Measurements from ENCODE around the gene CCM2.

The CCM2 gene

GRCh38 chr7:45070254-45070642, 70.2 kb downstream of the CCM2 start:
- H3K4me1 ChIP-seq (ENCODE audit: insufficient read depth, poor library complexity, severe bottlenecking): no peaks in the 10 kb centered on the region
- H3K36me3 ChIP-seq (ENCODE audit: low read depth): peaks cover 47% of the 10 kb centered on the region
- H3K27me3 ChIP-seq (ENCODE audit: insufficient read depth, poor library complexity, severe bottlenecking): no peaks in the 10 kb centered on the region
- no peaks in the 10 kb centered on the region for H3K9me3 ChIP-seq (ENCODE audit: severe bottlenecking)
- TF ChIP-seq, protein P1, sequence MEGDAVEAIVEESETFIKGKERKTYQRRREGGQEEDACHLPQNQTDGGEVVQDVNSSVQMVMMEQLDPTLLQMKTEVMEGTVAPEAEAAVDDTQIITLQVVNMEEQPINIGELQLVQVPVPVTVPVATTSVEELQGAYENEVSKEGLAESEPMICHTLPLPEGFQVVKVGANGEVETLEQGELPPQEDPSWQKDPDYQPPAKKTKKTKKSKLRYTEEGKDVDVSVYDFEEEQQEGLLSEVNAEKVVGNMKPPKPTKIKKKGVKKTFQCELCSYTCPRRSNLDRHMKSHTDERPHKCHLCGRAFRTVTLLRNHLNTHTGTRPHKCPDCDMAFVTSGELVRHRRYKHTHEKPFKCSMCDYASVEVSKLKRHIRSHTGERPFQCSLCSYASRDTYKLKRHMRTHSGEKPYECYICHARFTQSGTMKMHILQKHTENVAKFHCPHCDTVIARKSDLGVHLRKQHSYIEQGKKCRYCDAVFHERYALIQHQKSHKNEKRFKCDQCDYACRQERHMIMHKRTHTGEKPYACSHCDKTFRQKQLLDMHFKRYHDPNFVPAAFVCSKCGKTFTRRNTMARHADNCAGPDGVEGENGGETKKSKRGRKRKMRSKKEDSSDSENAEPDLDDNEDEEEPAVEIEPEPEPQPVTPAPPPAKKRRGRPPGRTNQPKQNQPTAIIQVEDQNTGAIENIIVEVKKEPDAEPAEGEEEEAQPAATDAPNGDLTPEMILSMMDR (IDR thresholded peaks at IDR 0.05; ENCODE audit: poor library complexity, severe bottlenecking): no peak
- ATAC-seq (ENCODE audit: low read depth): no peak
- H3K27ac ChIP-seq (ENCODE audit: poor library complexity, severe bottlenecking): no peak overlapping the region
- DNase-seq (ENCODE audit: low spot score): no peak
- H3K4me3 ChIP-seq (ENCODE audit: severe bottlenecking): no peak overlapping the region

DNA sequence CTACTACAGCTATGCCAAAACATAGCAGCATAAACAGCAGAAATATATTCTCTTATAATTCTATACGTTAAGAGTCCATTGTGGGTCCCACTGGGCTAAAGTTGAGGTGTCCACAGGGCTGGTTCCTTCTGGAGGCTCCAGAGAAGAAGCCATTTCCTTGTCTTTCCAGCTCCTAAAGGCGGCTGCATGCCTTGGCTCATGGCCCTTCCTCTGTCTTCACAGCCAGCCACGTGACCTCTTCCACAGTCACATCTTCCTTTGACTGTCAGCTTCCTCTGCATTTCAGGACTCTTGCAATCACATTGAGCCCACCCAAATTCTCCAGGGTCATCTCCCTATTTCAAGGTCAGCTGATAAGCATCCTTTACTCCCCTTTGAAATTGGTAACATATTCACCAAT, 71.5 kb downstream of the CCM2 start:
- no peak for DNase-seq (ENCODE audit: low spot score)
- Histone ChIP-seq H3K36me3 (ENCODE audit: low read depth) (peaks cover 41% of the 10 kb centered on the region), H3K27ac (ENCODE audit: poor library complexity, severe bottlenecking) (no peak overlapping the region), H3K4me1 (ENCODE audit: insufficient read depth, poor library complexity, severe bottlenecking) (no peaks in the 10 kb centered on the region), H3K27me3 (ENCODE audit: insufficient read depth, poor library complexity, severe bottlenecking) (no peaks in the 10 kb centered on the region), H3K4me3 (ENCODE audit: severe bottlenecking) (no peak overlapping the region), H3K9me3 (ENCODE audit: severe bottlenecking) (no peaks in the 10 kb centered on the region)
- TF ChIP-seq, protein P1 (IDR thresholded peaks at IDR 0.05; ENCODE audit: poor library complexity, severe bottlenecking): no peak
- ATAC-seq (ENCODE audit: low read depth): no peak

DNA sequence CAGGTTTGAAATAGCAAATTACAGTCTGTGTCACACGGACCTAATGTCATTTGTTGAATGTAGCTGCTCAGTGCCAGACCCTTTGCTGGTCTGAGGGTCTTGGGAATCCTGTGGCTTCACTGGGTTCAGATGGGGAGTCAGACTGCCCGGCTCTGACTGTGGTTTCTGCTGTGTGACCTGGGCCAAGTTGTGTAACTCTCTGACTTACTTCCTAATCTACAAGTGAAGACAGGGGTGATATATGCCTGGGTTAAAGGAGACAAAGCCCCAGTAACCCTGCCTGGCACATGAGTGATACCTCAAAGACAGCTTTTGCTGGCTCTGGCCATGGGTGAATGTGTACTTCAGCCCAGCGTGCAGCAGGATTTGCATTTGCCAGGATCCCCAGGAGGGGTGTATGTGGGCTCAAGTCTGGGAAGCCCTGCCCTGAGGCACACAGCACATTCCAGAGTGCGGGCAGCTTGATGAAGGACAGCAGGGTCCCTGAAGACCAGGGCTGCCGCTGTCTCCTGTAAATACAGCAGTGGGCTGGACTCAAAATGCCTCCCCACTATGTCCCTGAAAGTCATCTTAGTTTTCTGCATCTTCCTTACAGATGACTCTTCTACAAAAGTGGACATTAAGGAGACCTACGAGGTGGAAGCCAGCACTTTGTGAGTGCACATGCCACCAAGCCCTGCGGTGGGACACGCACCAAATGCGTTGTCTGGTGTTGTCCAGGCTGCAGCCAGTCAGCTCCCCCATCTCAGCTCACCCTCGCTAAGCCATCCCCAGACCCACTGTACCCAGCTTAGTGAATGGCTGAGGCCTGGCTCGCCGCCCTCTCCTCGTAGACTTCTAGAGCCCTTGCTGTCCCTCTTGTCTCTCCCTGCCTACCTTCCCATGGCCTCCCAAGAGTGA, 72.4 kb downstream of the CCM2 start:
- TF ChIP-seq, protein P1 (IDR thresholded peaks at IDR 0.05; ENCODE audit: poor library complexity, severe bottlenecking): no peak
- H3K27me3 ChIP-seq (ENCODE audit: insufficient read depth, poor library complexity, severe bottlenecking): no peaks in the 10 kb centered on the region
- no peaks in the 10 kb centered on the region for H3K9me3 ChIP-seq (ENCODE audit: severe bottlenecking)
- no peak overlapping the region for H3K27ac ChIP-seq (ENCODE audit: poor library complexity, severe bottlenecking)
- DNase-seq (ENCODE audit: low spot score) (no peak), ATAC-seq (ENCODE audit: low read depth) (no peak)
- H3K36me3 ChIP-seq (ENCODE audit: low read depth): peaks cover 39% of the 10 kb centered on the region
- no peaks in the 10 kb centered on the region for H3K4me1 ChIP-seq (ENCODE audit: insufficient read depth, poor library complexity, severe bottlenecking)
- no peak overlapping the region for H3K4me3 ChIP-seq (ENCODE audit: severe bottlenecking)

- Histone ChIP-seq H3K27ac (ENCODE audit: poor library complexity, severe bottlenecking) (no peak overlapping the region), H3K27me3 (ENCODE audit: insufficient read depth, poor library complexity, severe bottlenecking) (no peaks in the 10 kb centered on the region), H3K36me3 (ENCODE audit: low read depth) (peaks cover 33% of the 10 kb centered on the region), H3K4me1 (ENCODE audit: insufficient read depth, poor library complexity, severe bottlenecking) (no peaks in the 10 kb centered on the region), H3K4me3 (ENCODE audit: severe bottlenecking) (no peak overlapping the region), H3K9me3 (ENCODE audit: severe bottlenecking) (no peaks in the 10 kb centered on the region)
- DNase-seq (ENCODE audit: low spot score) (no peak), ATAC-seq (ENCODE audit: low read depth) (0 out of 3 replicates have a peak, but pooled peaks have one; percentile 9)
- TF ChIP-seq, protein P1 (IDR thresholded peaks at IDR 0.05; ENCODE audit: poor library complexity, severe bottlenecking): no peak
Observed at GRCh38 chr7:45073031-45073785, 73.2 kb downstream of the CCM2 start.

Data from RWPE2 (cell line).